ENCODE data around the gene NLGN1.

DNA sequence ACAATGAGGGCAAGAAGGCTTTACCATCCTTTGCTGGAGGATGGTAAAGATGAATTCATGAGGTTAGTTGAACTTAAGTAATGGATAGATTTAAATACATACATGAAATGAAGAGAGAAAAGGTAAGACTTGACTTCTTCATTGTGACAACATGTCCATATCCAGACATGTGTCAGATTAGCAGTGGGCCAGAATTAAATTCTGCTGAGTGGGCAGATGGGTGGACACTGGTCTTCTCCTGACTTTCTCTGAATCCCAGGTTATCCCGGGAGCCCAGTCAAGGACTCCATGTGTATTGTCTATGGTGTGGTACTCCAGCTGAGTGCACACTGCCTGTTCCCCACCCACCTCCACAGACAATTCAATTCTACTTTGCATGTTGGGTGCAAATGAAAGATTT lies 603.1 kb downstream of the NLGN1 start:
- TF ChIP-seq, protein P1, sequence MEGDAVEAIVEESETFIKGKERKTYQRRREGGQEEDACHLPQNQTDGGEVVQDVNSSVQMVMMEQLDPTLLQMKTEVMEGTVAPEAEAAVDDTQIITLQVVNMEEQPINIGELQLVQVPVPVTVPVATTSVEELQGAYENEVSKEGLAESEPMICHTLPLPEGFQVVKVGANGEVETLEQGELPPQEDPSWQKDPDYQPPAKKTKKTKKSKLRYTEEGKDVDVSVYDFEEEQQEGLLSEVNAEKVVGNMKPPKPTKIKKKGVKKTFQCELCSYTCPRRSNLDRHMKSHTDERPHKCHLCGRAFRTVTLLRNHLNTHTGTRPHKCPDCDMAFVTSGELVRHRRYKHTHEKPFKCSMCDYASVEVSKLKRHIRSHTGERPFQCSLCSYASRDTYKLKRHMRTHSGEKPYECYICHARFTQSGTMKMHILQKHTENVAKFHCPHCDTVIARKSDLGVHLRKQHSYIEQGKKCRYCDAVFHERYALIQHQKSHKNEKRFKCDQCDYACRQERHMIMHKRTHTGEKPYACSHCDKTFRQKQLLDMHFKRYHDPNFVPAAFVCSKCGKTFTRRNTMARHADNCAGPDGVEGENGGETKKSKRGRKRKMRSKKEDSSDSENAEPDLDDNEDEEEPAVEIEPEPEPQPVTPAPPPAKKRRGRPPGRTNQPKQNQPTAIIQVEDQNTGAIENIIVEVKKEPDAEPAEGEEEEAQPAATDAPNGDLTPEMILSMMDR (IDR thresholded peaks at IDR 0.05): no peak
- TF ChIP-seq ZFX (IDR thresholded peaks at IDR 0.05; ENCODE audit: borderline replicate concordance): no peak
